HL-60 (cell line): ENCODE measurements around the gene MAEA.

Experiments
- DNase-seq, 2 experiments: peaks; one replicate each; pipeline ENCODE4 v3.0.0-alpha.2; 2010 to 2020; ENCODE audit warnings: low read depth in 1 of 2, low spot score in 1 of 2
- H3K27ac ChIP-seq: fragments of 250-450 bp; sonication (Bioruptor Pico); replicated peaks from 2 replicates; pipeline ENCODE4 v1.5.1; 2020; ENCODE audit warnings: mild to moderate bottlenecking, moderate library complexity
- H3K27me3 ChIP-seq: fragments of 250-450 bp; sonication (Bioruptor Pico); 2 replicates; pipeline ENCODE4 v1.5.1; 2021; ENCODE audit warnings: mild to moderate bottlenecking, moderate library complexity; ENCODE audit not compliant: insufficient read depth, poor library complexity, severe bottlenecking
- H3K4me3 ChIP-seq: replicated peaks from 2 replicates; pipeline ENCODE4 v1.5.1; 2011; ENCODE audit warnings: mild to moderate bottlenecking, control low read depth, low read length; ENCODE audit not compliant: insufficient read depth
- GABPA ChIP-seq: IDR thresholded peaks from 2 replicates; pipeline ENCODE4 v1.6.1; 2012; ENCODE audit warnings: low read depth
- POLR2AphosphoS5 ChIP-seq: IDR thresholded peaks from 2 replicates; pipeline ENCODE4 v1.6.1; 2012; ENCODE audit warnings: low read depth
- SPI1 ChIP-seq: IDR thresholded peaks from 2 replicates; pipeline ENCODE4 v1.6.1; 2012; ENCODE audit warnings: low read depth, mild to moderate bottlenecking, borderline replicate concordance
- TF ChIP-seq, protein P1 (sequence below): IDR thresholded peaks from one replicate; pipeline ENCODE4 v1.5.1; 2011; ENCODE audit warnings: low read length, control low read depth, inconsistent platforms; ENCODE audit not compliant: insufficient read depth
- TF ChIP-seq, protein P2 (sequence below): IDR thresholded peaks from 2 replicates; pipeline ENCODE4 v1.6.1; 2012; ENCODE audit warnings: low read depth; ENCODE audit not compliant: insufficient replicate concordance

Gene MAEA

DNA sequence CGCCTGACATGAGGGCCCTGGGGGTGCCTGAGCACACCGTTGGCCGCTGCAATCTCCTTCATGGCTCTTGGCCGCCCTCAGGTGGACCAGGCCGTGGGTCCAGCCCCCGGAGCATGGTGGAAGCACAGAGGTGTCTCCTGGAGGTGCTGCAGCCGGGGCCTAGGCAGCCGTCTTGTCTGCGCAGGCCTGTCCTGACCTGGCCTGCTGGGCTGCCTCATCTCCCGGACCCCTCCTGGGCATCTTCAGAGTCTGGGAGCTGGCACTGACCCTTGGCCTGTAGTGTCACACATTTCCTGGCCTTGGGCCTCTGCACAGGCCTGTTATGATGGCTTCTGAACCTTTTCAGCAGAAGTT, 78.2 kb downstream of the MAEA start:
- Histone ChIP-seq H3K4me3 (no peak overlapping the region), H3K27ac (no peak overlapping the region), H3K27me3 (no peaks in the 10 kb centered on the region)
- DNase-seq: no peak
- TF ChIP-seq GABPA (no peak), POLR2AphosphoS5 (no peak), SPI1 (no peak)
- TF ChIP-seq, protein P1, sequence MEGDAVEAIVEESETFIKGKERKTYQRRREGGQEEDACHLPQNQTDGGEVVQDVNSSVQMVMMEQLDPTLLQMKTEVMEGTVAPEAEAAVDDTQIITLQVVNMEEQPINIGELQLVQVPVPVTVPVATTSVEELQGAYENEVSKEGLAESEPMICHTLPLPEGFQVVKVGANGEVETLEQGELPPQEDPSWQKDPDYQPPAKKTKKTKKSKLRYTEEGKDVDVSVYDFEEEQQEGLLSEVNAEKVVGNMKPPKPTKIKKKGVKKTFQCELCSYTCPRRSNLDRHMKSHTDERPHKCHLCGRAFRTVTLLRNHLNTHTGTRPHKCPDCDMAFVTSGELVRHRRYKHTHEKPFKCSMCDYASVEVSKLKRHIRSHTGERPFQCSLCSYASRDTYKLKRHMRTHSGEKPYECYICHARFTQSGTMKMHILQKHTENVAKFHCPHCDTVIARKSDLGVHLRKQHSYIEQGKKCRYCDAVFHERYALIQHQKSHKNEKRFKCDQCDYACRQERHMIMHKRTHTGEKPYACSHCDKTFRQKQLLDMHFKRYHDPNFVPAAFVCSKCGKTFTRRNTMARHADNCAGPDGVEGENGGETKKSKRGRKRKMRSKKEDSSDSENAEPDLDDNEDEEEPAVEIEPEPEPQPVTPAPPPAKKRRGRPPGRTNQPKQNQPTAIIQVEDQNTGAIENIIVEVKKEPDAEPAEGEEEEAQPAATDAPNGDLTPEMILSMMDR: no peak
- TF ChIP-seq, protein P2, sequence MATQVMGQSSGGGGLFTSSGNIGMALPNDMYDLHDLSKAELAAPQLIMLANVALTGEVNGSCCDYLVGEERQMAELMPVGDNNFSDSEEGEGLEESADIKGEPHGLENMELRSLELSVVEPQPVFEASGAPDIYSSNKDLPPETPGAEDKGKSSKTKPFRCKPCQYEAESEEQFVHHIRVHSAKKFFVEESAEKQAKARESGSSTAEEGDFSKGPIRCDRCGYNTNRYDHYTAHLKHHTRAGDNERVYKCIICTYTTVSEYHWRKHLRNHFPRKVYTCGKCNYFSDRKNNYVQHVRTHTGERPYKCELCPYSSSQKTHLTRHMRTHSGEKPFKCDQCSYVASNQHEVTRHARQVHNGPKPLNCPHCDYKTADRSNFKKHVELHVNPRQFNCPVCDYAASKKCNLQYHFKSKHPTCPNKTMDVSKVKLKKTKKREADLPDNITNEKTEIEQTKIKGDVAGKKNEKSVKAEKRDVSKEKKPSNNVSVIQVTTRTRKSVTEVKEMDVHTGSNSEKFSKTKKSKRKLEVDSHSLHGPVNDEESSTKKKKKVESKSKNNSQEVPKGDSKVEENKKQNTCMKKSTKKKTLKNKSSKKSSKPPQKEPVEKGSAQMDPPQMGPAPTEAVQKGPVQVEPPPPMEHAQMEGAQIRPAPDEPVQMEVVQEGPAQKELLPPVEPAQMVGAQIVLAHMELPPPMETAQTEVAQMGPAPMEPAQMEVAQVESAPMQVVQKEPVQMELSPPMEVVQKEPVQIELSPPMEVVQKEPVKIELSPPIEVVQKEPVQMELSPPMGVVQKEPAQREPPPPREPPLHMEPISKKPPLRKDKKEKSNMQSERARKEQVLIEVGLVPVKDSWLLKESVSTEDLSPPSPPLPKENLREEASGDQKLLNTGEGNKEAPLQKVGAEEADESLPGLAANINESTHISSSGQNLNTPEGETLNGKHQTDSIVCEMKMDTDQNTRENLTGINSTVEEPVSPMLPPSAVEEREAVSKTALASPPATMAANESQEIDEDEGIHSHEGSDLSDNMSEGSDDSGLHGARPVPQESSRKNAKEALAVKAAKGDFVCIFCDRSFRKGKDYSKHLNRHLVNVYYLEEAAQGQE: no peak

DNA sequence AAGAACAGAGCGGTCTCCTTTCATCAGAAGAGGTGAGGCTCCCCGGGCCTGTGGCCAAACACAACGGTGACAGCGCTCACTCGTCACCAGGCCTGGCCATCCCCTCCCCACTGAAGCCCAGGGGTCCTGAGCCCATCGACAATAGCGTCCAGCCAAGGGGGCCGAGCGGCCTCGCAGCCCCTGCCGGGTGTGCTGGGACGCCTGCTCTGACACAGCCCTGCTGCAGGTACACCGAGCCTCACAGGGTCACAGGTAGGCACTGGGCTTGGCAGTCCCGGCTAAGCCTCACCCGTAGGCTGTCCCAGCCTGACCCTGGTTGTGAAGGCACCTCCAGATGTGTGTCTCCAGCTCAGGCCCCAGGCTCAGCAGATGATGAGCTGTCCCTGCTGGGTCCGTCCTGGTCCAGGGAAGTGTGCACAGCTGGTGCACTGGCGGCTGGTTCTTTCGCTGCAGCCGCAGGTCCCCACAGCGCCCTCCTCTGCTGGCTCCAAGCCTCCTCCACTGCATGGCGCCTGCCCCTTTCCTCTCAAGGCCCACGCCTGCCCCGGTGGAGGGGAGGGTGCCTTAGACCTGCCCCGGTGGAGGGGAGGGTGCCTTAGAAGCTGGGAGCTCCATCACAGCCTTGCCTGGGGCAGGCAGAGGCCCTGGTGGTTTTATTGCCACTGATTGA, 78.9 kb downstream of the MAEA start:
- TF ChIP-seq GABPA: no peak
- TF ChIP-seq POLR2AphosphoS5: no peak
- TF ChIP-seq, protein P1: no peak
- Histone ChIP-seq H3K4me3 (no peak overlapping the region), H3K27me3 (no peaks in the 10 kb centered on the region), H3K27ac (no peak overlapping the region)
- no peak for DNase-seq

DNA sequence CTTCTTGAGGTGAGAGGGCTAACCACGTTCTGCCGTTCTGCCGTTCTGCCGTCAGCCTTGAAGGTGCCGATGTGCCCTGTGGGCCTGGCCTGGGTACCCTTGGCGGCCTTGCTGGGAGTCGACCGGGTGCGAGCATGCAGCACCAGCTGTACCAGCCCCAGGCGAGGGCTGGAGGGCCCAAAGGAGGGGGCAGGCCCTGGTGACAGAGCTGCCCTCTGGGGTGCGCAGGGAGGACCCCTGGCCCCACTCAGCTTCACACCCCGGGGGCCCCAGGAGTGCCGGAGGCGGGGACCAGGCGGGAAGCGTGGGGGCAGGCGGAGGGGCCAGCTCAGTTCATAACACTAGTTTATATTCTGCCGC, 79.4 kb downstream of the MAEA start:
- DNase-seq: no peak
- Histone ChIP-seq H3K27me3 (no peaks in the 10 kb centered on the region), H3K4me3 (no peak overlapping the region), H3K27ac (no peak overlapping the region)
- TF ChIP-seq, protein P1: no peak
- no peak for TF ChIP-seq SPI1
- TF ChIP-seq, protein P2: no peak
- no peak for TF ChIP-seq GABPA
- no peak for TF ChIP-seq POLR2AphosphoS5

DNA sequence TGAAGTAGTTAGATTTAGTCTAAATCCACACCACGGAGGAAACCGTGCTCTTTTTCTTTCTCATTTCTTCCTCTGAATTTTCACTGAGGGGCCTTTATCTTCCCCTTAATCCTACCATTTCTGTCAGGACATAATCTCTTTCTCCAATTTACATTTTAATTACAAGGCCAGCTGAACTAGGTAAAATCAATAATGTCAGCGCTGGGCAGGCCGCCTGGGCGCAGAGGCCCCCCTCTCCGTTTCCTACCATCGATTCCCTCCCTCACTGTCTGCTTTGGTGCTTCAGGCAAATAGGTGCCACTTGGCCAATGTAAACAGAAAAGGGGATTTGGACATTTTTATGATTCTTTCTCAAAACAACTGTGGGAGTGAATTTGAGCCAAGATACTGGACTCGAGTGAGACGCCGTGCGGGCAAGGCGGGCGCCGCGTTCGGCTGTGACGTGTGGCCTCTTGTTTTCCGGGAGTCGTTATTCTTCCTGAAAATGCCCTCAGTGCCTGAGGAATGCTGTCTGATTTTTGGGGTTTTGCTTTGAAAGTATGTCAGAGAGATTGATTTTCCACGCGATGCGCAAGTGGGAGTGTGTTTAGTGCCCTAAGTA, 79.9 kb downstream of the MAEA start:
- no peak for DNase-seq
- Histone ChIP-seq H3K27ac (no peak overlapping the region), H3K4me3 (no peak overlapping the region), H3K27me3 (no peaks in the 10 kb centered on the region)
- TF ChIP-seq, protein P1: no peak
- TF ChIP-seq, protein P2: no peak
- TF ChIP-seq SPI1: no peak
- no peak for TF ChIP-seq GABPA
- no peak for TF ChIP-seq POLR2AphosphoS5
